GM21825 (cell line): ENCODE measurements around the gene LHPP.

Source experiments
- ATAC-seq: cut with Tn5 transposase; IDR thresholded peaks from one replicate; pipeline ENCODE4 v1.9.1; 2021; ENCODE audit warnings: mild to moderate bottlenecking, moderate library complexity; ENCODE audit not compliant: unreplicated experiment

The LHPP gene

GRCh38 chr10:124447751-124448466, 13.7 kb upstream of the LHPP start:
- no peak for ATAC-seq

- ATAC-seq = no peak
These were observed 12.9 kb upstream of the LHPP start for GRCh38 chr10:124448696-124449169.

- ATAC-seq = no peak
These were observed 12.2 kb upstream of the LHPP start for GRCh38 chr10:124449170-124450011.

GRCh38 chr10:124450012-124450782, 11.4 kb upstream of the LHPP start, which contains the start of gene NKX1-2:
Gene NKX1-2 (minus strand): TSS chr10:124450035. CDS start chr10:124449943, 92 bp downstream.
- ATAC-seq = no peak

GRCh38 chr10:124450783-124451057, 10.9 kb upstream of the LHPP start:
- no peak for ATAC-seq

- ATAC-seq = no peak
These were observed 10.3 kb upstream of the LHPP start for GRCh38 chr10:124451276-124451675.

GRCh38 chr10:124453960-124454610, 7.5 kb upstream of the LHPP start:
- no peak for ATAC-seq

- ATAC-seq = no peak
These were observed 6.2 kb upstream of the LHPP start for GRCh38 chr10:124455441-124455840.

- ATAC-seq = no peak
These were observed 3.1 kb upstream of the LHPP start for GRCh38 chr10:124458473-124458872.

GRCh38 chr10:124458889-124459288, 2.7 kb upstream of the LHPP start:
- no peak for ATAC-seq

GRCh38 chr10:124459395-124459794, 2.2 kb upstream of the LHPP start:
- ATAC-seq = no peak

- ATAC-seq = no peak
These were observed 1.5 kb upstream of the LHPP start for GRCh38 chr10:124460144-124460543.

- no peak for ATAC-seq
These were observed 699 bp downstream of the LHPP start for GRCh38 chr10:124462348-124462695.

GRCh38 chr10:124464028-124464965, 2.7 kb downstream of the LHPP start:
- ATAC-seq = no peak

GRCh38 chr10:124465003-124465776, 3.6 kb downstream of the LHPP start:
- ATAC-seq = no peak

- ATAC-seq = no peak
These were observed 4.3 kb downstream of the LHPP start for GRCh38 chr10:124465777-124466488.

GRCh38 chr10:124467165-124467564, 5.5 kb downstream of the LHPP start:
- no peak for ATAC-seq

GRCh38 chr10:124468624-124469023, 7.0 kb downstream of the LHPP start:
- no peak for ATAC-seq
